OCI-LY7 (cell line): ENCODE results near the gene RAB26. TPM values are rescaled to one million over a fixed set of nuclear protein-coding genes. Genes with fewer than 3 reads are reported as not detected.

Experiments
- BruUV-seq: library from RNA; stranded (reverse); fragments of 400-500 nt; replicated peaks from 2 replicates; lab custom pipeline; 2021; lab: Mats Ljungman, UMichigan
- CTCF ChIA-PET: fragments of 300-600 bp; sonication (Branson Sonifier 250); formaldehyde crosslinking; loops from one replicate; lab custom pipeline; 2022; ENCODE audit warnings: antibody characterized with exemption; ENCODE audit not compliant: unreplicated experiment; lab: Charles Lee
- POLR2A ChIA-PET: fragments of 300-600 bp; sonication (Branson Sonifier 250); formaldehyde crosslinking; loops from one replicate; lab custom pipeline; 2022; ENCODE audit warnings: antibody characterized with exemption; lab: Charles Lee
- DNase-seq: peaks from one replicate; pipeline ENCODE4 v3.0.0-alpha.2; 2015; ENCODE audit warnings: low spot score
- H2AFZ ChIP-seq: fragments of 200-600 bp; sonication (generic), shearing (Covaris generic); 2 replicates; pipeline ENCODE4 v1.6.1; 2014; ENCODE audit warnings: mild to moderate bottlenecking, antibody characterized with exemption, low read length, moderate library complexity
- H3K27ac ChIP-seq: fragments of 200-600 bp; sonication (generic); 2 replicates; pipeline ENCODE4 v1.5.1; 2014; ENCODE audit warnings: mixed run types, low read depth, mild to moderate bottlenecking, moderate library complexity, low read length, inconsistent platforms; ENCODE audit not compliant: poor library complexity, severe bottlenecking
- H3K36me3 ChIP-seq: fragments of 200-600 bp; sonication (generic); 2 replicates; pipeline ENCODE4 v1.6.1; 2014; ENCODE audit warnings: mild to moderate bottlenecking, antibody characterized with exemption, low read length, moderate library complexity, mixed read lengths; ENCODE audit not compliant: insufficient read depth
- H3K4me1 ChIP-seq: fragments of 200-600 bp; sonication (generic); 2 replicates; pipeline ENCODE4 v1.5.1; 2014; ENCODE audit warnings: mild to moderate bottlenecking, low read length; ENCODE audit not compliant: insufficient read depth, poor library complexity, severe bottlenecking
- H3K4me2 ChIP-seq: fragments of 200-600 bp; sonication (generic); 2 replicates; pipeline ENCODE4 v1.6.1; 2014; ENCODE audit warnings: mild to moderate bottlenecking, low read length
- H3K4me3 ChIP-seq: fragments of 200-600 bp; sonication (generic); 2 replicates; pipeline ENCODE4 v1.5.1; 2014; ENCODE audit warnings: mild to moderate bottlenecking, low read depth, low read length; ENCODE audit not compliant: poor library complexity, severe bottlenecking
- H3K79me2 ChIP-seq: fragments of 200-600 bp; sonication (generic); 2 replicates; pipeline ENCODE4 v1.6.1; 2016; ENCODE audit warnings: low read depth, mild to moderate bottlenecking, low read length, moderate library complexity, mixed read lengths; ENCODE audit not compliant: insufficient read depth
- H3K9me2 ChIP-seq: fragments of 200-600 bp; sonication (generic); 2 replicates; pipeline ENCODE4 v1.6.1; 2016; ENCODE audit warnings: mild to moderate bottlenecking, low read length, mixed read lengths; ENCODE audit not compliant: insufficient read depth
- H3K9me3 ChIP-seq: fragments of 200-600 bp; sonication (generic); 2 replicates; pipeline ENCODE4 v1.6.1; 2014; ENCODE audit warnings: mild to moderate bottlenecking, mixed run types, low read length, mixed read lengths
- H4K20me1 ChIP-seq: fragments of 200-600 bp; sonication (generic); 2 replicates; pipeline ENCODE4 v1.6.1; 2014; ENCODE audit warnings: mild to moderate bottlenecking, antibody characterized with exemption, low read length, moderate library complexity, mixed read lengths; ENCODE audit not compliant: insufficient read depth
- EZH2phosphoT487 ChIP-seq: fragments of 200-600 bp; sonication (generic); IDR thresholded peaks from 2 replicates; pipeline ENCODE4 v1.6.1; 2018; ENCODE audit warnings: low read depth, borderline replicate concordance, mild to moderate bottlenecking, mixed run types, antibody characterized with exemption, low read length, moderate library complexity, mixed read lengths
- intact Hi-C: fragments of 100-400 bp; cut with micrococcal nuclease; formaldehyde crosslinking; loops from one replicate; pipeline ENCODE4 v1.10.0; 2022; ENCODE audit not compliant: unreplicated experiment
- total RNA-seq, 2 experiments: library from RNA; depleted of rRNA in 1 of 2; stranded (reverse); fragments of >200 nt in 1 of 2; shearing (Covaris generic) in 1 of 2; gene quantifications; 2 replicates each; pipeline ENCODE4 v1.2.3, GENCODE V29; 2014 to 2022
- TF ChIP-seq, protein P1 (sequence below): fragments of 200-600 bp; sonication (generic); conservative IDR thresholded peaks from 2 replicates; pipeline ENCODE4 v1.5.1; 2014; ENCODE audit warnings: mild to moderate bottlenecking, antibody characterized with exemption, low read length, moderate library complexity, mixed read lengths

The RAB26 gene
- total RNA-seq, 2 experiments from 2014 or later = 5.0 to 9.5 TPM

DNA sequence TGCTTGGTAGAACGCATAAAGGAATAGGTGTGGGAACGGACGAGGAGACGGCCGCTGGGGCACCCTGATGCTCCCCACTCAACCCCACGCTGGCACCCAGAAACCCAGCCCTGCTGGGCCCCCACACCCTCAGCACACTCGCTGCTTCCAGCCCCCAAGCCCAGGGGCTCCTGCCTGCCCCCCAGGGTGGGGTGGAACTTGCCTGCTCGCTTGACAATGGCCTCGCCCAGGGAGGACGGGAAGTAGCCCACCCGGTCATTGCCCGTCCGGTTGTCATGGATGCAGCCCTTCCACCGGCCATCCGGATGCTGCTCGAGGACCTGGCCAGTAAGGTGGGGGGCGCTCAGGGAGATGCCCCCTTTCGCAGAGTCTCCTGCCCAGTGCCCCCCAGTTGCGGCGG, 38.1 kb downstream of the RAB26 start:
- peaks cover 7% of the 10 kb centered on the region; the same call in 1 of the 2 replicates for H3K36me3 ChIP-seq
- no peak overlapping the region for H2AFZ ChIP-seq
- ChIA-PET POLR2A (no interaction called here), CTCF (no interaction called here)
- H3K79me2 ChIP-seq = no peaks in the 10 kb centered on the region
- no peak overlapping the region for H3K27ac ChIP-seq
- intact Hi-C loops = no loop called here
- no peaks in the 10 kb centered on the region for H3K9me3 ChIP-seq
- H3K4me1 ChIP-seq = no peaks in the 10 kb centered on the region
- H3K4me2 ChIP-seq = no peak overlapping the region
- DNase-seq = no peak
- TF ChIP-seq EZH2phosphoT487 = no peak
- TF ChIP-seq, protein P1, sequence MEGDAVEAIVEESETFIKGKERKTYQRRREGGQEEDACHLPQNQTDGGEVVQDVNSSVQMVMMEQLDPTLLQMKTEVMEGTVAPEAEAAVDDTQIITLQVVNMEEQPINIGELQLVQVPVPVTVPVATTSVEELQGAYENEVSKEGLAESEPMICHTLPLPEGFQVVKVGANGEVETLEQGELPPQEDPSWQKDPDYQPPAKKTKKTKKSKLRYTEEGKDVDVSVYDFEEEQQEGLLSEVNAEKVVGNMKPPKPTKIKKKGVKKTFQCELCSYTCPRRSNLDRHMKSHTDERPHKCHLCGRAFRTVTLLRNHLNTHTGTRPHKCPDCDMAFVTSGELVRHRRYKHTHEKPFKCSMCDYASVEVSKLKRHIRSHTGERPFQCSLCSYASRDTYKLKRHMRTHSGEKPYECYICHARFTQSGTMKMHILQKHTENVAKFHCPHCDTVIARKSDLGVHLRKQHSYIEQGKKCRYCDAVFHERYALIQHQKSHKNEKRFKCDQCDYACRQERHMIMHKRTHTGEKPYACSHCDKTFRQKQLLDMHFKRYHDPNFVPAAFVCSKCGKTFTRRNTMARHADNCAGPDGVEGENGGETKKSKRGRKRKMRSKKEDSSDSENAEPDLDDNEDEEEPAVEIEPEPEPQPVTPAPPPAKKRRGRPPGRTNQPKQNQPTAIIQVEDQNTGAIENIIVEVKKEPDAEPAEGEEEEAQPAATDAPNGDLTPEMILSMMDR = no peak
- no TSS peak for BruUV-seq
- H3K9me2 ChIP-seq = no peaks in the 10 kb centered on the region
- no peak overlapping the region for H3K4me3 ChIP-seq
- no peaks in the 10 kb centered on the region for H4K20me1 ChIP-seq

DNA sequence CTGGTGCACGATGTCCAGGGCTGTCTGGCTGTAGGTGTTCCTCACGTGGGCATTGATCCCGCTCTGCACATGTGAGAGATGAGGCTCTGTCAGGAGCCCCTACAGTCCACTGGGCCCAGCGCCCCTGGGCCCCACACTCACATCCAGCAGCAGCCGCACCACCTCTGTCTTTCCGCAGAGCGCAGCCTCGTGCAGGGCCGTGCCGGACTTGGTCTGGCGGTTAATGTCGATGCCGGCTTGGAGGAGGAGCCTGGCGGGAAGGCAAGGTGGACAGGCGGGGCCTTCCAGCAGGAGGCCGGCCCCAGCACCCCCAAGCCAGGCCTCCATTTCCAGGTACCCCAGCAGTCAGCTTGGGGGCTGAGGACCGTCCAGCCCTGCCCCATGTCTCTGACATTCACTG, 38.8 kb downstream of the RAB26 start:
- H3K79me2 ChIP-seq = no peaks in the 10 kb centered on the region
- peaks cover 4% of the 10 kb centered on the region; the same call in 1 of the 2 replicates for H3K36me3 ChIP-seq
- H3K9me2 ChIP-seq = no peaks in the 10 kb centered on the region
- DNase-seq = no peak
- H3K4me3 ChIP-seq = no peak overlapping the region
- no peak overlapping the region for H2AFZ ChIP-seq
- H3K27ac ChIP-seq = no peak overlapping the region
- no TSS peak for BruUV-seq
- intact Hi-C loops = no loop called here
- H3K4me2 ChIP-seq = no peak overlapping the region
- ChIA-PET POLR2A (no interaction called here), CTCF (no interaction called here)
- TF ChIP-seq, protein P1 = no peak
- no peak for TF ChIP-seq EZH2phosphoT487
- no peaks in the 10 kb centered on the region for H4K20me1 ChIP-seq
- no peaks in the 10 kb centered on the region for H3K4me1 ChIP-seq
- no peaks in the 10 kb centered on the region for H3K9me3 ChIP-seq

DNA sequence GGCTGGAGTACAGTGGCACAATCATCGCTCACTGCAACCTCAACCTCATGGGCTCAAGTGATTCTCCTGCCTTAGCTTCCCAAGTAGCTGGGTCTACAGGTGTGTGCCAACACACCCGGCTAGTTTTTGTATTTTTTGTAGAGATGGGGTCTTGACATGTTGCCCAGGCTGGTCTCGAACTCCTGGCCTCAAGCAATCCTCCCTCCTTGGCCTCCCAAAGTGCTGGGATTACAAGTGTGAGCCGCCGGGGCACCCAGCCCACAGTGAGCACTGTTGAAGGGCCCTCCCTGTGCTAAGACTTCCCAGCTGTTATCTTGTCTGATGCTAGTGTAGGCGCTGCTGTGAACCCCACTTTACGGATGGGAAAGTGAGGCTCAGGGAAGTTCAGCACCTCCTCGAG, 40.0 kb downstream of the RAB26 start:
- ChIA-PET CTCF (no interaction called here), POLR2A (interaction anchor here (0.5 kb wide), 1 partner anchor 9 kb away, joined by 3 read pairs; no protein-coding TSS in a partner anchor)
- no peak for DNase-seq
- H3K27ac ChIP-seq = no peak overlapping the region
- H3K36me3 ChIP-seq = no peaks in the 10 kb centered on the region
- H4K20me1 ChIP-seq = no peaks in the 10 kb centered on the region
- BruUV-seq = no TSS peak
- no peak overlapping the region for H3K4me3 ChIP-seq
- TF ChIP-seq, protein P1 = no peak
- no peak for TF ChIP-seq EZH2phosphoT487
- H3K4me2 ChIP-seq = no peak overlapping the region
- H3K9me3 ChIP-seq = no peaks in the 10 kb centered on the region
- no peaks in the 10 kb centered on the region for H3K9me2 ChIP-seq
- H3K79me2 ChIP-seq = no peaks in the 10 kb centered on the region
- intact Hi-C loops = no loop called here
- no peak overlapping the region for H2AFZ ChIP-seq
- no peaks in the 10 kb centered on the region for H3K4me1 ChIP-seq
